Ovary (tissue), 9 donors: Measurements from ENCODE around the gene LAMP2. TPM values are rescaled to one million over a fixed set of nuclear protein-coding genes. Genes with fewer than 3 reads are reported as not detected.

Experiments
- DNase-seq, 5 donors: peaks; one replicate each; pipeline ENCODE4 v3.0.0-alpha.2; 2019 to 2020
- H3K27ac ChIP-seq, 2 donors: fragments of 200-600 bp; one replicate each; pipeline versions ENCODE4 v1.5.1 to v1.8.0; 2019 to 2022
- H3K27me3 ChIP-seq: fragments of 200-600 bp; one replicate; pipeline ENCODE4 v1.8.0; 2022
- H3K36me3 ChIP-seq: fragments of 200-600 bp; sonication (generic); one replicate; pipeline ENCODE4 v1.5.1; 2019
- H3K4me1 ChIP-seq: one replicate; pipeline ENCODE4 v1.8.1; 2013; ENCODE audit warnings: mild to moderate bottlenecking, moderate library complexity; ENCODE audit not compliant: insufficient read depth
- H3K4me3 ChIP-seq: fragments of 200-600 bp; sonication (generic); one replicate; pipeline ENCODE4 v1.5.1; 2017
- H3K9me3 ChIP-seq, 2 donors: fragments of 200-600 bp in 1 of 2; sonication (generic) in 1 of 2; one replicate each; pipeline versions ENCODE4 v1.5.1 to v1.8.1; 2013 to 2019; ENCODE audit warnings: mild to moderate bottlenecking in 1 of 2, moderate library complexity in 1 of 2
- CTCF ChIP-seq, 3 donors: fragments of 450-650 bp in 2 of 3; fragments of 200-600 bp in 1 of 3; IDR thresholded peaks; one replicate each; pipeline versions ENCODE4 v1.5.1 to v1.8.0; 2016 to 2022; ENCODE audit warnings: antibody characterized with exemption in 3 of 3, mild to moderate bottlenecking in 1 of 3
- EP300 ChIP-seq: sonication (generic); formaldehyde crosslinking; IDR thresholded peaks from one replicate; pipeline ENCODE4 v1.6.1; 2017; ENCODE audit warnings: antibody characterized with exemption
- POLR2A ChIP-seq: fragments of 450-650 bp; IDR thresholded peaks from one replicate; pipeline ENCODE4 v1.6.1; 2017; ENCODE audit warnings: antibody characterized with exemption, mild to moderate bottlenecking, moderate library complexity
- whole genome bisulfite sequencing, 3 donors: extraction: QIAGEN DNeasy Blood & Tissue Kit in 1 of 3; methylation state at CpG; one replicate each; pipeline versions ENCODE4 v1.1.5 to v1.1.7; 2013 to 2017; 5-methylcytosine and 5-hydroxymethylcytosine counted together
- intact Hi-C, 4 donors: fragments of 100-400 bp; cut with DNase I; formaldehyde crosslinking; loops; one replicate each; pipeline versions ENCODE4 v1.11.0 to v1.15.1; 2022 to 2023
- polyA plus RNA-seq, 2 donors: library from polyadenylated mRNA; stranded (reverse); fragments of 200-250 nt in 1 of 2; fragments of 350-450 nt in 1 of 2; fragmentation: Illumina TruSeq in 1 of 2; extraction: RNeasy Lipid Tissue Mini Kit (QIAGEN cat#74804) in 1 of 2; gene quantifications; one replicate each; pipeline ENCODE4 v1.2.3, GENCODE V29; 2013 to 2014
- total RNA-seq, 7 donors: library from RNA; depleted of rRNA in 2 of 7; stranded (reverse); fragments of >200 nt in 2 of 7; fragmentation: NEBNext Ultra II Directional in 3 of 7; extraction: Animal tissue kit (Norgen Biotek cat#: 25700) in 3 of 7; gene quantifications; one replicate each; pipeline versions ENCODE4 v1.1.0 to v1.2.4, GENCODE V29; 2016 to 2023
- donor health status: DM: no; HTN: no; CAD: no; lungs with moderate emphysema.
- donor health status: DM: no; HTN: no; CAD: no.
- donor health status: Bipolar disorder and iron deficiency.
- donor health status: DM: yes; HTN: yes; CAD: no.
- donor health status: DM: no; HTN: no; CAD: no.
- donor health status: DM: yes; HTN: yes; CAD: no.

Gene LAMP2
- total and polyA plus RNA-seq, 9 donors = 55.2 to 170 (median 87.3) TPM

- intact Hi-C loops = no loop called here
- WGBS, 3 donors = 28 to 35% (median 34%) methylated on average over 3 of the region's 3 CpGs
- H3K27ac ChIP-seq = no peak overlapping the region
- H3K36me3 ChIP-seq = no peaks in the 10 kb centered on the region
- no peak overlapping the region for H3K4me3 ChIP-seq
- H3K4me1 ChIP-seq = no peaks in the 10 kb centered on the region
- H3K9me3 ChIP-seq = no peaks in the 10 kb centered on the region
- TF ChIP-seq EP300 (no peak), CTCF (IDR thresholded peaks at IDR 0.05) (no peak), POLR2A (no peak)
- DNase-seq = no peak
- H3K27me3 ChIP-seq = no peaks in the 10 kb centered on the region
These were observed 29.2 kb downstream of the LAMP2 start for GRCh38 chrX:120439921-120440320.

- H3K27ac ChIP-seq = no peak overlapping the region
- TF ChIP-seq POLR2A (no peak), CTCF (IDR thresholded peaks at IDR 0.05) (no peak), EP300 (no peak)
- 55 to 66% (median 59%) methylated on average over 2 of the region's 2 CpGs for WGBS, 3 donors
These were observed 39.1 kb downstream of the LAMP2 start for GRCh38 chrX:120429776-120430540.

GRCh38 chrX:120428309-120428708, 40.8 kb downstream of the LAMP2 start:
- no peak overlapping the region for H3K27ac ChIP-seq
- H3K4me3 ChIP-seq = no peak overlapping the region
- H3K4me1 ChIP-seq = no peaks in the 10 kb centered on the region
- TF ChIP-seq CTCF (IDR thresholded peaks at IDR 0.05) (no peak), POLR2A (no peak), EP300 (no peak)
- H3K36me3 ChIP-seq = no peaks in the 10 kb centered on the region
- 4 to 14% (median 10%) methylated on average over 2 of the region's 2 CpGs for whole genome bisulfite sequencing, 3 donors
- H3K9me3 ChIP-seq = no peaks in the 10 kb centered on the region
- intact Hi-C loops = no loop called here
- no peak for DNase-seq
- H3K27me3 ChIP-seq = no peaks in the 10 kb centered on the region

More at GRCh38 chrX:120429776-120430540, 39.1 kb downstream of the LAMP2 start:
- Histone ChIP-seq H3K27me3 (no peaks in the 10 kb centered on the region), H3K4me3 (no peak overlapping the region), H3K36me3 (no peaks in the 10 kb centered on the region), H3K4me1 (no peaks in the 10 kb centered on the region), H3K9me3 (no peaks in the 10 kb centered on the region)
- no peak for DNase-seq
- intact Hi-C loops = no loop called here

- TF ChIP-seq POLR2A (no peak), EP300 (no peak), CTCF (IDR thresholded peaks at IDR 0.05) (no peak)
- H3K27ac ChIP-seq = no peak overlapping the region
- intact Hi-C loops = no loop called here
- H3K9me3 ChIP-seq = no peaks in the 10 kb centered on the region
- DNase-seq = no peak
- H3K36me3 ChIP-seq = no peaks in the 10 kb centered on the region
- no peak overlapping the region for H3K4me3 ChIP-seq
- no peaks in the 10 kb centered on the region for H3K4me1 ChIP-seq
- H3K27me3 ChIP-seq = no peaks in the 10 kb centered on the region
These were observed 42.5 kb downstream of the LAMP2 start for GRCh38 chrX:120426599-120426998.
